Right lobe of liver (tissue), 6 donors: ENCODE measurements around the gene ARMC3. TPM values are rescaled to one million over a fixed set of nuclear protein-coding genes. Genes with fewer than 3 reads are reported as not detected.

Experiments
- ATAC-seq, 4 donors: fragments of 200-7000 bp; cut with Tn5 transposase; one replicate each; pipeline ENCODE4 v1.9.1; 2020; ENCODE audit warnings: mild to moderate bottlenecking in 4 of 4, moderate library complexity in 4 of 4
- DNase-seq, 3 donors: peaks; one replicate each; pipeline ENCODE4 v3.0.0-alpha.2; 2020
- H3K27ac ChIP-seq, 3 donors: fragments of 200-600 bp; one replicate each; pipeline ENCODE4 v1.8.0; 2022
- H3K27me3 ChIP-seq, 2 donors: fragments of 200-600 bp; one replicate each; pipeline ENCODE4 v1.8.0; 2022
- H3K36me3 ChIP-seq, 4 donors: fragments of 200-600 bp; sonication (generic) in 1 of 4; one replicate each; pipeline versions ENCODE4 v1.5.1 to v1.8.0; 2017 to 2022; ENCODE audit warnings: control low read depth in 1 of 4
- H3K4me1 ChIP-seq, 4 donors: fragments of 200-600 bp; sonication (generic) in 1 of 4; one replicate each; pipeline versions ENCODE4 v1.5.1 to v1.8.0; 2017 to 2022; ENCODE audit warnings: control low read depth in 1 of 4
- H3K4me3 ChIP-seq, 3 donors: fragments of 200-600 bp; one replicate each; pipeline ENCODE4 v1.8.0; 2022
- H3K9me3 ChIP-seq, 4 donors: fragments of 200-600 bp; sonication (generic) in 1 of 4; one replicate each; pipeline versions ENCODE4 v1.5.1 to v1.8.0; 2017 to 2022; ENCODE audit warnings: control low read depth in 1 of 4
- CTCF ChIP-seq, 4 donors: fragments of 200-600 bp in 3 of 4; fragments of 450-650 bp in 1 of 4; IDR thresholded peaks; one replicate each; pipeline versions ENCODE4 v1.5.1 to v1.8.0; 2016 to 2022; ENCODE audit warnings: antibody characterized with exemption in 4 of 4, mild to moderate bottlenecking in 2 of 4
- POLR2A ChIP-seq: fragments of 450-650 bp; IDR thresholded peaks from one replicate; pipeline ENCODE4 v1.6.1; 2017; ENCODE audit warnings: antibody characterized with exemption, mild to moderate bottlenecking
- WGBS: methylation state at CpG from one replicate; pipeline ENCODE4 v1.1.6; 2018; ENCODE audit warnings: low coverage, low lambda C conversion rate; ENCODE audit not compliant: insufficient coverage; ENCODE audit errors: missing lambda C conversion rate; 5-methylcytosine and 5-hydroxymethylcytosine counted together
- intact Hi-C, 2 donors: fragments of 100-400 bp; cut with DNase I; formaldehyde crosslinking; loops; one replicate each; pipeline versions ENCODE4 v1.11.2 to v1.14.1; 2022
- total RNA-seq, 6 experiments: library from RNA; depleted of rRNA in 2 of 6; stranded (reverse); fragments of >200 nt in 2 of 6; fragmentation: NEBNext Ultra II Directional in 3 of 6; extraction: Animal tissue kit (Norgen Biotek cat#: 25700) in 3 of 6; gene quantifications; one replicate each; pipeline versions ENCODE4 v1.1.0 to v1.2.4, GENCODE V29; 2016 to 2023
- donor health status: DM: no; HTN: yes; CAD: no.
- donor health status: DM: no; HTN: no; CAD: no.
- donor health status: DM: no; HTN: no; CAD: no.
- donor health status: DM: no; HTN: yes; CAD: no.
- donor health status: DM: no; HTN: yes; CAD: no.

The ARMC3 gene
- total RNA-seq, 6 experiments from 2014 or later: not detected

GRCh38 chr10:22990443-22990842 is 62.6 kb downstream of the ARMC3 start:
- Histone ChIP-seq H3K27ac (no peak overlapping the region), H3K4me3 (no peak overlapping the region), H3K9me3 (no peaks in the 10 kb centered on the region), H3K27me3 (no peaks in the 10 kb centered on the region), H3K36me3 (no peaks in the 10 kb centered on the region), H3K4me1 (peaks cover 0 to 7% (median 3%) of the 10 kb centered on the region in 4 donors)
- DNase-seq (no peak), ATAC-seq (no peak)
- TF ChIP-seq CTCF (IDR thresholded peaks at IDR 0.05): no peak
- no peak for TF ChIP-seq POLR2A
- intact Hi-C loops: loop anchor here in 1 of 2 donors (10.0 kb wide), 1 partner anchor 986 kb away; the partner anchor contains the start of gene DNAJC1
- 90% methylated on average over 3 of the region's 4 CpGs for WGBS

GRCh38 chr10:22992075-22992474 is 64.2 kb downstream of the ARMC3 start:
- ATAC-seq: peak in 1 of 4 donors; percentile 14
- intact Hi-C loops: loop anchor here in 1 of 2 donors (10.0 kb wide), 1 partner anchor 987 kb away; the partner anchor contains the start of gene DNAJC1
- Histone ChIP-seq H3K4me1 (peaks cover 0 to 7% (median 3%) of the 10 kb centered on the region in 4 donors), H3K9me3 (no peaks in the 10 kb centered on the region), H3K4me3 (no peak overlapping the region), H3K27ac (no peak overlapping the region), H3K27me3 (no peaks in the 10 kb centered on the region), H3K36me3 (no peaks in the 10 kb centered on the region)
- DNase-seq: no peak
- WGBS: 26% methylated on average over 5 of the region's 5 CpGs
- TF ChIP-seq CTCF (IDR thresholded peaks at IDR 0.05) (no peak), POLR2A (no peak)

GRCh38 chr10:22992621-22993020 is 64.8 kb downstream of the ARMC3 start:
- H3K4me3 ChIP-seq: no peak overlapping the region
- DNase-seq: peak in 1 of 3 donors; percentile 68
- no peaks in the 10 kb centered on the region for H3K9me3 ChIP-seq
- peak; percentile 82 to 91 (median 90) for ATAC-seq
- H3K4me1 ChIP-seq: peaks cover 0 to 7% (median 3%) of the 10 kb centered on the region in 4 donors
- no peaks in the 10 kb centered on the region for H3K27me3 ChIP-seq
- 22% methylated on average over 7 of the region's 8 CpGs for WGBS
- intact Hi-C loops: loop anchor here in 1 of 2 donors (10.0 kb wide), 1 partner anchor 988 kb away; the partner anchor contains the start of gene DNAJC1
- H3K36me3 ChIP-seq: no peaks in the 10 kb centered on the region
- TF ChIP-seq POLR2A (no peak), CTCF (IDR thresholded peaks at IDR 0.05) (no peak)
- no peak overlapping the region for H3K27ac ChIP-seq

- 85% methylated on average over 5 of the region's 5 CpGs for WGBS
- DNase-seq (no peak), ATAC-seq (no peak)
- no peaks in the 10 kb centered on the region for H3K27me3 ChIP-seq
- TF ChIP-seq CTCF (IDR thresholded peaks at IDR 0.05) (no peak), POLR2A (no peak)
- no peaks in the 10 kb centered on the region for H3K9me3 ChIP-seq
- intact Hi-C loops: loop anchor here in 1 of 2 donors (10.0 kb wide), 1 partner anchor 989 kb away; the partner anchor contains the start of gene DNAJC1
- H3K27ac ChIP-seq: no peak overlapping the region
- peaks cover 0 to 7% (median 3%) of the 10 kb centered on the region in 4 donors for H3K4me1 ChIP-seq
- no peak overlapping the region for H3K4me3 ChIP-seq
- H3K36me3 ChIP-seq: no peaks in the 10 kb centered on the region
These were observed 65.5 kb downstream of the ARMC3 start for GRCh38 chr10:22993314-22993713.
